Measurements from ENCODE around the gene PRRG1. TPM values are rescaled to one million over a fixed set of nuclear protein-coding genes. Genes with fewer than 3 reads are reported as not detected.
A peak's percentile ranks its signal among the peaks of the same experiment; 100 is the strongest.

Gene PRRG1
- total and polyA plus RNA-seq, 2 donors from 2014 or later: 5.8 to 23.4 TPM

DNA sequence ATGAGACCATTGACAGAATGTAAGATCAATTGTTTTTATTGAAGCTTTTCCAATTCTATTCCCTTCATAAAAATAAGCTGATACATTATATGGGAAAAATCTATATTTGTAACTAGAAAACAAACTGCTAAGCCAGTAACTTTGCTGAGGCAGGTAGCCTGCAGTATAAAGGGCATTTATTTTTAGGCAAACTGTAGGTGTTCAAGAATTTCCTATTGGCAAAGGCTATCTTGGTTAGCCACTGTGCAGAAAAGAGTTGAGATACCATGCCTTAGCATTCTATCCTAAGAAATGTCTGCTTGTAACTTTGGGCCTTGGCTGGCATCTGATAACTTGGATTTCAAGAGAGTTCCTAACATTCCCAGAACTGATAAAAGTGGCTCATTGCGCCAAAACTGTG, 18.5 kb upstream of the PRRG1 start:
- Histone ChIP-seq H3K27ac (ENCODE audit: low read depth in 2 of 2, low read length in 2 of 2) (no peak overlapping the region), H3K4me1 (ENCODE audit: control insufficient read depth in 2 of 3, insufficient read depth in 2 of 3, low read depth in 1 of 3, low read length in 3 of 3) (no peaks in the 10 kb centered on the region), H3K27me3 (ENCODE audit: control insufficient read depth, insufficient read depth, low read length) (peaks cover 3% of the 10 kb centered on the region), H3K36me3 (ENCODE audit: control insufficient read depth in 2 of 3, insufficient read depth in 3 of 3, low read length in 3 of 3) (no peaks in the 10 kb centered on the region), H3K9me3 (ENCODE audit: control insufficient read depth in 2 of 3, insufficient read depth in 1 of 3, low read length in 3 of 3) (no peaks in the 10 kb centered on the region), H3K4me3 (ENCODE audit: low read length in 3 of 3) (no peak overlapping the region), H3K9ac (ENCODE audit: low read length in 3 of 3) (no peak overlapping the region)
- FAIRE-seq: no peak
- TF ChIP-seq, protein P1, sequence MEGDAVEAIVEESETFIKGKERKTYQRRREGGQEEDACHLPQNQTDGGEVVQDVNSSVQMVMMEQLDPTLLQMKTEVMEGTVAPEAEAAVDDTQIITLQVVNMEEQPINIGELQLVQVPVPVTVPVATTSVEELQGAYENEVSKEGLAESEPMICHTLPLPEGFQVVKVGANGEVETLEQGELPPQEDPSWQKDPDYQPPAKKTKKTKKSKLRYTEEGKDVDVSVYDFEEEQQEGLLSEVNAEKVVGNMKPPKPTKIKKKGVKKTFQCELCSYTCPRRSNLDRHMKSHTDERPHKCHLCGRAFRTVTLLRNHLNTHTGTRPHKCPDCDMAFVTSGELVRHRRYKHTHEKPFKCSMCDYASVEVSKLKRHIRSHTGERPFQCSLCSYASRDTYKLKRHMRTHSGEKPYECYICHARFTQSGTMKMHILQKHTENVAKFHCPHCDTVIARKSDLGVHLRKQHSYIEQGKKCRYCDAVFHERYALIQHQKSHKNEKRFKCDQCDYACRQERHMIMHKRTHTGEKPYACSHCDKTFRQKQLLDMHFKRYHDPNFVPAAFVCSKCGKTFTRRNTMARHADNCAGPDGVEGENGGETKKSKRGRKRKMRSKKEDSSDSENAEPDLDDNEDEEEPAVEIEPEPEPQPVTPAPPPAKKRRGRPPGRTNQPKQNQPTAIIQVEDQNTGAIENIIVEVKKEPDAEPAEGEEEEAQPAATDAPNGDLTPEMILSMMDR (IDR thresholded peaks at IDR 0.05; ENCODE audit: borderline replicate concordance, extremely low read depth, insufficient read depth): no peak
- intact Hi-C loops (cut with DNase I): no loop called here
- DNase-seq: no peak

DNA sequence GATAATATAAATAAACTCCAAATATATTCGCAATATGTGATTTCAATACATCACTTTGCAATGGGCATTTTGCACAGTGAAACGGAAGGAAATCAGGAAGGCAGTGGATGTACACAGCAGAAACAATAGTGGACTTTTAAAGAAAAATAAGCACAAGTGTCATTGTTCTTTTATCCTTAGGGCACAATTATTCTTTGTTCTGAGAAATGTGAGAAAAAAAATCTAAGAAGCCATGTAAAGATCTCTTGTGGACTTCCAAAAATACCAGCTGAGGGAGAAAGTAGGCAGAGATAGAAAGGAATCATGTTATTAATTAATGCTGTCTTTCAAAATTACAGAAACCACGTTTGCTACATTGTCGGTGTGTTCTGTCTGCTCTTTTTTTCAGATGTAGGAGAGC, 17.6 kb upstream of the PRRG1 start:
- TF ChIP-seq, protein P1 (IDR thresholded peaks at IDR 0.05; ENCODE audit: borderline replicate concordance, extremely low read depth, insufficient read depth): no peak
- intact Hi-C loops (cut with DNase I): no loop called here
- Histone ChIP-seq H3K27me3 (ENCODE audit: control insufficient read depth, insufficient read depth, low read length) (peaks cover 3% of the 10 kb centered on the region), H3K4me3 (ENCODE audit: low read length in 3 of 3) (no peak overlapping the region), H3K36me3 (ENCODE audit: control insufficient read depth in 2 of 3, insufficient read depth in 3 of 3, low read length in 3 of 3) (no peaks in the 10 kb centered on the region), H3K27ac (ENCODE audit: low read depth in 2 of 2, low read length in 2 of 2) (no peak overlapping the region), H3K9me3 (ENCODE audit: control insufficient read depth in 2 of 3, insufficient read depth in 1 of 3, low read length in 3 of 3) (no peaks in the 10 kb centered on the region), H3K4me1 (ENCODE audit: control insufficient read depth in 2 of 3, insufficient read depth in 2 of 3, low read depth in 1 of 3, low read length in 3 of 3) (no peaks in the 10 kb centered on the region), H3K9ac (ENCODE audit: low read length in 3 of 3) (no peak overlapping the region)
- DNase-seq (no peak), FAIRE-seq (no peak)

DNA sequence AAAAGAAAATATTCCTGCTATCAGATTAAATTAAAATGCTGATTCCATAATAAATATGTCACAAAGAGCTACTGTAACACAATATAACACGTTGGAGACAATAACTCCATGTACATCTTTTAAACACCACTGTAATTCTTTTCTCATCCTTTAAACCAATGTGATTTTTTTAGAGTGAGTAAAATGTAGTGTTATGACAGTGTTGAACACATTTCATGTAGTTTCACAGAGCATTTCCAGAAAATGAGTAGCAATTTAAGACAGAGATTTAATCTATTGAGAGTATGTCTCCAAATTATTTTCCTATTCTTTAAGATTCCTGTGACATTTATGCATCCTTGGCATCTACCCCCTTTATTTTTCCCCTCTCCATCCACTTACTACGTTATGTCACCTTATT, 17.1 kb upstream of the PRRG1 start:
- no peaks in the 10 kb centered on the region for H3K36me3 ChIP-seq (ENCODE audit: control insufficient read depth in 2 of 3, insufficient read depth in 3 of 3, low read length in 3 of 3)
- intact Hi-C loops (cut with DNase I): no loop called here
- H3K9ac ChIP-seq (ENCODE audit: low read length in 3 of 3): no peak overlapping the region
- no peak overlapping the region for H3K4me3 ChIP-seq (ENCODE audit: low read length in 3 of 3)
- H3K9me3 ChIP-seq (ENCODE audit: control insufficient read depth in 2 of 3, insufficient read depth in 1 of 3, low read length in 3 of 3): no peaks in the 10 kb centered on the region
- peaks cover 3% of the 10 kb centered on the region for H3K27me3 ChIP-seq (ENCODE audit: control insufficient read depth, insufficient read depth, low read length)
- H3K4me1 ChIP-seq (ENCODE audit: control insufficient read depth in 2 of 3, insufficient read depth in 2 of 3, low read depth in 1 of 3, low read length in 3 of 3): no peaks in the 10 kb centered on the region
- peak; percentile 32 for FAIRE-seq
- DNase-seq: no peak
- H3K27ac ChIP-seq (ENCODE audit: low read depth in 2 of 2, low read length in 2 of 2): no peak overlapping the region
- TF ChIP-seq, protein P1 (IDR thresholded peaks at IDR 0.05; ENCODE audit: borderline replicate concordance, extremely low read depth, insufficient read depth): no peak

DNA sequence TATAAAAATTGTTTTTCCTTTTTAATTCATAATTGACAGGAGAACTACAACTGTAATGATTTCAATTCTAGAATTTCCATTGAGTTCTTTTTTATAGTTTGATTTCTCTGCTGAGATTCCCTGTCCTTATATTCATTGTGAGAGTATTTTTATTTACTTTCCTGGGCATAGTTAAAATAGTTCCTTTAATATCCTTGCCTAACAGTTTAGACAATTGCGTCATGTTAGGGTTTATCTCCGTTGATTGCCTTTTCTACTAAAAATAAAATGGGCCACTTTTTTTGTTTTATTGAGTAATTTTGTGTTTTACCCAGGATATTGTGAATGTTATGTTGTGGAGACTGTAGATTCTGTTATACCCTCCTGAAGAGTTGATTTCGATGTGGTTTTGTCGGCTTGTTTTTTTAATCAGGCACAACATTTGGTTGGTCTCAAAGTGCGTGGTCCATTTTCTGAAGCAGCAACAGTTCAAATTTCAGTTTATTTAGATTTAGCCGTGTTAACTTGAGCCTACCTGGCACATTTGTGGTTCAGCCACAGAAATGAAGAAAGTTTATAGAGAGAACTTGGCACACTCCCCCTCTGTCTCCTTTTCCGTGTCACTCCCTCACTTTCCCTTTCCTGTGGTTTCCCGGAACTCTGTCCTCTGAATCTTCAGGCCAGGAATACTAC, 16.0 kb upstream of the PRRG1 start:
- no peak overlapping the region for H3K27ac ChIP-seq (ENCODE audit: low read depth in 2 of 2, low read length in 2 of 2)
- no peaks in the 10 kb centered on the region for H3K9me3 ChIP-seq (ENCODE audit: control insufficient read depth in 2 of 3, insufficient read depth in 1 of 3, low read length in 3 of 3)
- no peak for DNase-seq
- no peaks in the 10 kb centered on the region for H3K4me1 ChIP-seq (ENCODE audit: control insufficient read depth in 2 of 3, insufficient read depth in 2 of 3, low read depth in 1 of 3, low read length in 3 of 3)
- H3K9ac ChIP-seq (ENCODE audit: low read length in 3 of 3): no peak overlapping the region
- H3K27me3 ChIP-seq (ENCODE audit: control insufficient read depth, insufficient read depth, low read length): peaks cover 3% of the 10 kb centered on the region
- FAIRE-seq: no peak
- intact Hi-C loops (cut with DNase I): no loop called here
- H3K36me3 ChIP-seq (ENCODE audit: control insufficient read depth in 2 of 3, insufficient read depth in 3 of 3, low read length in 3 of 3): no peaks in the 10 kb centered on the region
- TF ChIP-seq, protein P1 (IDR thresholded peaks at IDR 0.05; ENCODE audit: borderline replicate concordance, extremely low read depth, insufficient read depth): no peak
- peak overlapping the region in 1 of 3 donors; percentile 18 for H3K4me3 ChIP-seq (ENCODE audit: low read length in 3 of 3)
